K562 (cell line): Measurements from ENCODE around the gene TUBB2A. TPM values are rescaled to one million over a fixed set of nuclear protein-coding genes. Genes with fewer than 3 reads are reported as not detected.

Experiments used
- CBX5 ChIP-seq: IDR thresholded peaks from 2 replicates; pipeline ENCODE4 v1.6.1; 2014; ENCODE audit warnings: low read depth, borderline replicate concordance
- ETS2 ChIP-seq: IDR thresholded peaks from 2 replicates; pipeline ENCODE4 v1.6.1; 2016; ENCODE audit warnings: borderline replicate concordance, missing genetic modification characterization, mild to moderate bottlenecking, moderate library complexity, missing compliant biosample characterization; ENCODE audit not compliant: poor library complexity, severe bottlenecking
- ETV6 ChIP-seq, 3 experiments: fragments of 150-350 bp in 1 of 3; sonication (generic) in 1 of 3; formaldehyde crosslinking in 1 of 3; IDR thresholded peaks; 2 replicates each; pipeline versions ENCODE4 v1.6.1 to v1.8.0; 2014 to 2022; ENCODE audit warnings: borderline replicate concordance in 2 of 3, low read depth in 2 of 3, antibody characterized with exemption in 1 of 3, low read length in 1 of 3, mild to moderate bottlenecking in 1 of 3, missing genetic modification reagents in 1 of 3
- FOS ChIP-seq: IDR thresholded peaks from 3 replicates; pipeline ENCODE4 v1.6.1; 2011; ENCODE audit not compliant: insufficient read length; ENCODE audit errors: extremely low read depth
- L3MBTL2 ChIP-seq: fragments of 450-650 bp; IDR thresholded peaks from 2 replicates; pipeline ENCODE4 v1.6.1; 2016; ENCODE audit warnings: mild to moderate bottlenecking, moderate library complexity
- MCM2 ChIP-seq: fragments of 450-650 bp; IDR thresholded peaks from 2 replicates; pipeline ENCODE4 v1.6.1; 2017; ENCODE audit warnings: low read depth, mild to moderate bottlenecking
- MCM7 ChIP-seq, 2 experiments: fragments of 450-650 bp; IDR thresholded peaks; 2 replicates each; pipeline ENCODE4 v1.6.1; 2016 to 2018
- PML ChIP-seq: IDR thresholded peaks from 2 replicates; pipeline ENCODE4 v1.6.1; 2012; ENCODE audit warnings: low read length, inconsistent platforms
- RBFOX2 ChIP-seq: fragments of 200-400 bp; formaldehyde crosslinking; IDR thresholded peaks from 2 replicates; pipeline ENCODE4 v1.6.1; 2017; ENCODE audit warnings: low read depth, mild to moderate bottlenecking, low read length, moderate library complexity
- TCF7 ChIP-seq: sonication (generic); IDR thresholded peaks from 2 replicates; pipeline ENCODE4 v1.6.1; 2016; ENCODE audit warnings: antibody characterized with exemption, borderline replicate concordance
- THRAP3 ChIP-seq: fragments of 450-650 bp; IDR thresholded peaks from 2 replicates; pipeline ENCODE4 v1.6.1; 2016; ENCODE audit warnings: mild to moderate bottlenecking, inconsistent platforms, borderline replicate concordance
- ZBTB7A ChIP-seq: IDR thresholded peaks from 2 replicates; pipeline ENCODE4 v1.6.1; 2011; ENCODE audit warnings: low read depth, mild to moderate bottlenecking, low read length, moderate library complexity, borderline replicate concordance; ENCODE audit not compliant: control insufficient read depth
- ZKSCAN1 ChIP-seq: fragments of 150-350 bp; IDR thresholded peaks from 2 replicates; pipeline ENCODE4 v1.6.1; 2016; ENCODE audit warnings: low read depth, low read length
- ZNF717 ChIP-seq: fragments of 250-450 bp; sonication (Bioruptor Pico); IDR thresholded peaks from 2 replicates; pipeline ENCODE4 v1.5.0; 2021
- polyA plus RNA-seq, 8 experiments: library from polyadenylated mRNA; depleted of rRNA in 4 of 8; stranded (reverse) in 5 of 8; unstranded in 3 of 8; fragments of >200 nt; fragmentation: Nextera tagmentation in 2 of 8; fragmentation: Illumina TruSeq in 1 of 8; extraction: Ambion mirVana in 2 of 8; extraction: Trizol in 1 of 8; gene quantifications; 2 replicates each; pipeline versions ENCODE4 v1.2.1 to v1.2.3, GENCODE V29; 2011 to 2014; ENCODE audit warnings: inconsistent platforms in 1 of 8, missing spikeins in 1 of 8
- total RNA-seq, 7 experiments: library from RNA; depleted of rRNA in 6 of 7; stranded (reverse); fragments of >200 nt in 6 of 7; fragmentation: Illumina TruSeq in 2 of 7; extraction: Trizol in 2 of 7; gene quantifications; 2 replicates each; pipeline versions ENCODE4 v1.2.1 to v1.2.3, GENCODE V29; 2011 to 2021; ENCODE audit warnings: low replicate concordance in 1 of 7
- TF ChIP-seq, protein P1 (sequence below): sonication (generic); formaldehyde crosslinking; IDR thresholded peaks from 2 replicates; pipeline ENCODE4 v1.8.1; 2023; ENCODE audit warnings: mild to moderate bottlenecking, missing genetic modification reagents
- TF ChIP-seq, protein P2 (sequence below): fragments of 250-450 bp; sonication (Bioruptor Pico); IDR thresholded peaks from 2 replicates; pipeline ENCODE4 v1.5.0; 2022; ENCODE audit warnings: mild to moderate bottlenecking
- TF ChIP-seq, protein P3 (sequence below): IDR thresholded peaks from 2 replicates; pipeline ENCODE4 v1.6.1; 2016; ENCODE audit warnings: missing genetic modification characterization, missing compliant biosample characterization
- TF ChIP-seq, protein P4 (sequence below): fragments of 250-450 bp; sonication (Bioruptor Pico); IDR thresholded peaks from 2 replicates; pipeline ENCODE4 v1.8.0; 2021; ENCODE audit warnings: mild to moderate bottlenecking, moderate library complexity

Gene TUBB2A
- total and polyA plus RNA-seq, 9 of the 15 experiments (the other 6 are each of a cell fraction or from before 2014, with no cell fraction given), result 3.6 to 92.1 (median 45.6) TPM

DNA sequence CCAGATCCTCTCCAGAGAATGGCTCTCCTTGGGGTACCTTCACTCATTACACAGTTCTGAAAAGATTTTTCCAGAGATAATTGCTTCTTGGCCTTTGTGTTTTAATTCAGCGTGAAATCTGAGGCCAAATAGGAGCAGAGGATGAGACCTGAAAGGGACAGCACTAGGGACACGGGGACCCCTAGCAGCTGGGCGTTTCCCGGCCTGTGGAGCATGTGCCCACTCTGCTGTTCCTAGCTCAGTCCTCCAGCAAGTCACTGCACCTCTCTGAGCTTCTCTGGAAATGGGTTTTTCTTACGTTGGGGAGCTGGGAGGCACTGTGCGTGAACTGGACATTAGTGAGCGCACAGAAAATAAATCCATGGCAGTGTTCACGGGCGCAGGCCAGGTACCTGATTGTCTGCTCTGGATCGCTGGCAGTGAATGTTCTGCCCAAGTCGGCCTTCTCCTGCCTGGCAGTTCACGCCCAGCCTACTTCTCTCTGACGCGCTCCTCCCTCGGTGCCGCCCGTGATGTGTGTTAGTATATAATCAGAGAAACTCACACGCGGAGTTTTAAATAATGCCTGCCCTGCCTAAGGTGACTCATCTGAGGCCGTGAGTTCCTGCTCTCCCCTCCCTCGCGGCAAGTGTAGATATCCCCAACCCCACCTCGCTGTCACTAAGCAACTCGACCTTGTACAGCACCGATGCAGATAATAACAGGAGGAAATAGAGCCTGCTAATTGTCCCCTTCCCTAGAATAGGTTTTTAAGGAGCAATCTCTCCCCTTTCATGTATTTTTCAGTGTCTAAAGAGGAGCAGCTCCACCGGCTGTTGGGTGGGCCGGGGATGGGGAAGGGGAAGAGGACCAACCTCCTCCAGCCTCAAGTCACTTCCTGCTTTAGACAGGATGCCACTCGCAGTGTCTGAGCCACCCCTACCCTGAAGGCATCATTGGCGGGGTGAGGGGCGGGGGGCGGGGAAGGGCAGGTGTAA is 2.7 kb upstream of the TUBB2A start (continued):
- TF ChIP-seq, protein P1, sequence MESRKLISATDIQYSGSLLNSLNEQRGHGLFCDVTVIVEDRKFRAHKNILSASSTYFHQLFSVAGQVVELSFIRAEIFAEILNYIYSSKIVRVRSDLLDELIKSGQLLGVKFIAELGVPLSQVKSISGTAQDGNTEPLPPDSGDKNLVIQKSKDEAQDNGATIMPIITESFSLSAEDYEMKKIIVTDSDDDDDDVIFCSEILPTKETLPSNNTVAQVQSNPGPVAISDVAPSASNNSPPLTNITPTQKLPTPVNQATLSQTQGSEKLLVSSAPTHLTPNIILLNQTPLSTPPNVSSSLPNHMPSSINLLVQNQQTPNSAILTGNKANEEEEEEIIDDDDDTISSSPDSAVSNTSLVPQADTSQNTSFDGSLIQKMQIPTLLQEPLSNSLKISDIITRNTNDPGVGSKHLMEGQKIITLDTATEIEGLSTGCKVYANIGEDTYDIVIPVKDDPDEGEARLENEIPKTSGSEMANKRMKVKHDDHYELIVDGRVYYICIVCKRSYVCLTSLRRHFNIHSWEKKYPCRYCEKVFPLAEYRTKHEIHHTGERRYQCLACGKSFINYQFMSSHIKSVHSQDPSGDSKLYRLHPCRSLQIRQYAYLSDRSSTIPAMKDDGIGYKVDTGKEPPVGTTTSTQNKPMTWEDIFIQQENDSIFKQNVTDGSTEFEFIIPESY (CRISPR knock-in tag), result peak; percentile 66; the same call in 1 of the 2 replicates
- TF ChIP-seq ETS2, result no peak
- no peak for TF ChIP-seq MCM7 (IDR thresholded peaks at IDR 0.05)
- TF ChIP-seq, protein P2, sequence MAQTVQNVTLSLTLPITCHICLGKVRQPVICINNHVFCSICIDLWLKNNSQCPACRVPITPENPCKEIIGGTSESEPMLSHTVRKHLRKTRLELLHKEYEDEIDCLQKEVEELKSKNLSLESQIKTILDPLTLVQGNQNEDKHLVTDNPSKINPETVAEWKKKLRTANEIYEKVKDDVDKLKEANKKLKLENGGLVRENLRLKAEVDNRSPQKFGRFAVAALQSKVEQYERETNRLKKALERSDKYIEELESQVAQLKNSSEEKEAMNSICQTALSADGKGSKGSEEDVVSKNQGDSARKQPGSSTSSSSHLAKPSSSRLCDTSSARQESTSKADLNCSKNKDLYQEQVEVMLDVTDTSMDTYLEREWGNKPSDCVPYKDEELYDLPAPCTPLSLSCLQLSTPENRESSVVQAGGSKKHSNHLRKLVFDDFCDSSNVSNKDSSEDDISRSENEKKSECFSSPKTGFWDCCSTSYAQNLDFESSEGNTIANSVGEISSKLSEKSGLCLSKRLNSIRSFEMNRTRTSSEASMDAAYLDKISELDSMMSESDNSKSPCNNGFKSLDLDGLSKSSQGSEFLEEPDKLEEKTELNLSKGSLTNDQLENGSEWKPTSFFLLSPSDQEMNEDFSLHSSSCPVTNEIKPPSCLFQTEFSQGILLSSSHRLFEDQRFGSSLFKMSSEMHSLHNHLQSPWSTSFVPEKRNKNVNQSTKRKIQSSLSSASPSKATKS (CRISPR knock-in tag), result no peak
- no peak for TF ChIP-seq ZKSCAN1
- peak; percentile 67; the same call in 1 of the 2 replicates for TF ChIP-seq ZBTB7A
- TF ChIP-seq, protein P3, sequence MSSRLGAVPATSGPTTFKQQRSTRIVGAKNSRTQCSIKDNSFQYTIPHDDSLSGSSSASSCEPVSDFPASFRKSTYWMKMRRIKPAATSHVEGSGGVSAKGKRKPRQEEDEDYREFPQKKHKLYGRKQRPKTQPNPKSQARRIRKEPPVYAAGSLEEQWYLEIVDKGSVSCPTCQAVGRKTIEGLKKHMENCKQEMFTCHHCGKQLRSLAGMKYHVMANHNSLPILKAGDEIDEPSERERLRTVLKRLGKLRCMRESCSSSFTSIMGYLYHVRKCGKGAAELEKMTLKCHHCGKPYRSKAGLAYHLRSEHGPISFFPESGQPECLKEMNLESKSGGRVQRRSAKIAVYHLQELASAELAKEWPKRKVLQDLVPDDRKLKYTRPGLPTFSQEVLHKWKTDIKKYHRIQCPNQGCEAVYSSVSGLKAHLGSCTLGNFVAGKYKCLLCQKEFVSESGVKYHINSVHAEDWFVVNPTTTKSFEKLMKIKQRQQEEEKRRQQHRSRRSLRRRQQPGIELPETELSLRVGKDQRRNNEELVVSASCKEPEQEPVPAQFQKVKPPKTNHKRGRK (tag), result no peak
- no peak for TF ChIP-seq TCF7
- peak in 1 of 2 experiments; percentile 11; a peak in 1 of 4 replicates for TF ChIP-seq ETV6 (IDR thresholded peaks at IDR 0.05; ENCODE audit: borderline replicate concordance in 1 of 2, low read depth in 2 of 2, low read length in 1 of 2)
- TF ChIP-seq ETV6 (CRISPR knock-in tag; IDR thresholded peaks at IDR 0.05; ENCODE audit: borderline replicate concordance), result no peak
- TF ChIP-seq ZNF717 (CRISPR knock-in tag), result no peak
- TF ChIP-seq, protein P4, sequence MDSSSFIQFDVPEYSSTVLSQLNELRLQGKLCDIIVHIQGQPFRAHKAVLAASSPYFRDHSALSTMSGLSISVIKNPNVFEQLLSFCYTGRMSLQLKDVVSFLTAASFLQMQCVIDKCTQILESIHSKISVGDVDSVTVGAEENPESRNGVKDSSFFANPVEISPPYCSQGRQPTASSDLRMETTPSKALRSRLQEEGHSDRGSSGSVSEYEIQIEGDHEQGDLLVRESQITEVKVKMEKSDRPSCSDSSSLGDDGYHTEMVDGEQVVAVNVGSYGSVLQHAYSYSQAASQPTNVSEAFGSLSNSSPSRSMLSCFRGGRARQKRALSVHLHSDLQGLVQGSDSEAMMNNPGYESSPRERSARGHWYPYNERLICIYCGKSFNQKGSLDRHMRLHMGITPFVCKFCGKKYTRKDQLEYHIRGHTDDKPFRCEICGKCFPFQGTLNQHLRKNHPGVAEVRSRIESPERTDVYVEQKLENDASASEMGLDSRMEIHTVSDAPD (CRISPR knock-in tag), result no peak
- peak; percentile 56; the same call in 1 of the 2 replicates for TF ChIP-seq PML
- peak; percentile 72 for TF ChIP-seq RBFOX2
- TF ChIP-seq THRAP3, result no peak
- peak; percentile 76 for TF ChIP-seq FOS
- peak; percentile 72 for TF ChIP-seq L3MBTL2
- TF ChIP-seq MCM2, result no peak
- TF ChIP-seq CBX5, result peak; percentile 8; the same call in 1 of the 2 replicates
- TF ChIP-seq, all 486 proteins: peak for 117
